ENCODE measurements around the gene SBNO2. TPM values are rescaled to one million over a fixed set of nuclear protein-coding genes. Genes with fewer than 3 reads are reported as not detected.

SBNO2 gene
- total and polyA plus RNA-seq, 9 of the 15 experiments (the other 6 are each of a cell fraction or from before 2014, with no cell fraction given) = 0.01 to 46.2 (median 6.7) TPM

DNA sequence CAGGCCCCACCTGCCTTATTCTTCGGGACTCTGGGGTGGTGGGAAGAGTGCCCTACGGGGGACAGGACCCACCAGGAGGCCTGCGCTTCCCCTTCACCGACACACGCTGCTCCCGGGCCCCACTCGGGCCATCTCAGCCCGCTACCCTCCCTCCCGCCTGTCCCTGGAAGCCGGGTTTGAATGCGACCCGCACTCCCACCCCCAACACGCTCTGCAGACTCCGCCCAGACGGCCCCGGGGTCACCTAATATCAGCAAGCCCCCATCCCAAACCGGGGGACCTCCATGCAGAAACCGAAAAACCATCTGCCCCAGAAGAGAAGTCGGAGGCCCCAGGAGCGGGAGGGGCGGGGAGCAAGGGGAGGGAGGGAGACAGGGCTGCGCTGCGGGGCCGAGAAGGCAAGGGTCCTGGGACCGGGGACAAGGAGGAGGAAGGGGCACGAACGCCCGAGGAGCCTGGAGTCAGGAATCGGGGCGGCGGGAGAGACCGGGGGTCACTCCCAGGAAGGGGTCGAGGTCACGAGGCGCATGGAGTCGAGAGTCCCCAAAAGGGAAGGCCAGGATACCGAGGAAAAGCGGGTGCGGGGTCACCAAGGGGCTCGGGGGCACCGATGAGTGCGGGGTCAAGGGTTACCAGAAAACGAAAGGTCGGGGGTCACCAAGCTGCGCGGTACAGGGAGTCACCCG is 766 bp downstream of the SBNO2 start (continued):
- TF ChIP-seq YY1 (IDR thresholded peaks at IDR 0.05; ENCODE audit: borderline replicate concordance in 1 of 3, control insufficient read depth in 1 of 3, extremely low read depth in 1 of 3, insufficient read depth in 3 of 3, insufficient read length in 1 of 3, insufficient replicate concordance in 2 of 3, low read depth in 1 of 3, low read length in 2 of 3) (no peak), CGGBP1 (CRISPR knock-in tag; IDR thresholded peaks at IDR 0.05) (no peak), ZNF354B (CRISPR knock-in tag; IDR thresholded peaks at IDR 0.05) (no peak), GABPA (tag; conservative IDR thresholded peaks at IDR 0.05; ENCODE audit: low read depth) (no peak), ZNF778 (CRISPR knock-in tag; IDR thresholded peaks at IDR 0.05) (no peak), TCF7 (IDR thresholded peaks at IDR 0.05; ENCODE audit: borderline replicate concordance) (no peak), NCOA2 (IDR thresholded peaks at IDR 0.05; ENCODE audit: partially characterized antibody in 2 of 2) (no peak), SIRT6 (IDR thresholded peaks at IDR 0.05; ENCODE audit: low read depth, low read length) (no peak), HEY1 (CRISPR knock-in tag; IDR thresholded peaks at IDR 0.05; ENCODE audit: borderline replicate concordance) (no peak), NR2C2 (CRISPR knock-in tag; IDR thresholded peaks at IDR 0.05) (peak; percentile 89), NR2C2 (tag; IDR thresholded peaks at IDR 0.05) (peak; percentile 98), EHMT2 (IDR thresholded peaks at IDR 0.05) (no peak), ZNF24 (IDR thresholded peaks at IDR 0.05) (no peak), ZBTB5 (IDR thresholded peaks at IDR 0.05) (no peak), FOSL1 (tag; conservative IDR thresholded peaks at IDR 0.05) (no peak), KLF1 (tag; IDR thresholded peaks at IDR 0.05) (no peak), SP2 (IDR thresholded peaks at IDR 0.05; ENCODE audit: extremely low read depth, low read depth, low read length, poor library complexity, severe bottlenecking) (no peak), VEZF1 (CRISPR knock-in tag; IDR thresholded peaks at IDR 0.05) (peak; percentile 23; the same call in 1 of the 2 replicates)
- TF ChIP-seq, protein P1, sequence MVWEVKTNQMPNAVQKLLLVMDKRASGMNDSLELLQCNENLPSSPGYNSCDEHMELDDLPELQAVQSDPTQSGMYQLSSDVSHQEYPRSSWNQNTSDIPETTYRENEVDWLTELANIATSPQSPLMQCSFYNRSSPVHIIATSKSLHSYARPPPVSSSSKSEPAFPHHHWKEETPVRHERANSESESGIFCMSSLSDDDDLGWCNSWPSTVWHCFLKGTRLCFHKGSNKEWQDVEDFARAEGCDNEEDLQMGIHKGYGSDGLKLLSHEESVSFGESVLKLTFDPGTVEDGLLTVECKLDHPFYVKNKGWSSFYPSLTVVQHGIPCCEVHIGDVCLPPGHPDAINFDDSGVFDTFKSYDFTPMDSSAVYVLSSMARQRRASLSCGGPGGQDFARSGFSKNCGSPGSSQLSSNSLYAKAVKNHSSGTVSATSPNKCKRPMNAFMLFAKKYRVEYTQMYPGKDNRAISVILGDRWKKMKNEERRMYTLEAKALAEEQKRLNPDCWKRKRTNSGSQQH (CRISPR knock-in tag; IDR thresholded peaks at IDR 0.05) = no peak
- TF ChIP-seq, protein P2, sequence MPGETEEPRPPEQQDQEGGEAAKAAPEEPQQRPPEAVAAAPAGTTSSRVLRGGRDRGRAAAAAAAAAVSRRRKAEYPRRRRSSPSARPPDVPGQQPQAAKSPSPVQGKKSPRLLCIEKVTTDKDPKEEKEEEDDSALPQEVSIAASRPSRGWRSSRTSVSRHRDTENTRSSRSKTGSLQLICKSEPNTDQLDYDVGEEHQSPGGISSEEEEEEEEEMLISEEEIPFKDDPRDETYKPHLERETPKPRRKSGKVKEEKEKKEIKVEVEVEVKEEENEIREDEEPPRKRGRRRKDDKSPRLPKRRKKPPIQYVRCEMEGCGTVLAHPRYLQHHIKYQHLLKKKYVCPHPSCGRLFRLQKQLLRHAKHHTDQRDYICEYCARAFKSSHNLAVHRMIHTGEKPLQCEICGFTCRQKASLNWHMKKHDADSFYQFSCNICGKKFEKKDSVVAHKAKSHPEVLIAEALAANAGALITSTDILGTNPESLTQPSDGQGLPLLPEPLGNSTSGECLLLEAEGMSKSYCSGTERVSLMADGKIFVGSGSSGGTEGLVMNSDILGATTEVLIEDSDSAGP (CRISPR knock-in tag; IDR thresholded peaks at IDR 0.05) = no peak
